ENCODE measurements around the gene MEGF8. TPM values are rescaled to one million over a fixed set of nuclear protein-coding genes. Genes with fewer than 3 reads are reported as not detected.

Gene MEGF8
- polyA plus RNA-seq, 4 donors = 32.5 to 48.3 (median 35.7) TPM

DNA sequence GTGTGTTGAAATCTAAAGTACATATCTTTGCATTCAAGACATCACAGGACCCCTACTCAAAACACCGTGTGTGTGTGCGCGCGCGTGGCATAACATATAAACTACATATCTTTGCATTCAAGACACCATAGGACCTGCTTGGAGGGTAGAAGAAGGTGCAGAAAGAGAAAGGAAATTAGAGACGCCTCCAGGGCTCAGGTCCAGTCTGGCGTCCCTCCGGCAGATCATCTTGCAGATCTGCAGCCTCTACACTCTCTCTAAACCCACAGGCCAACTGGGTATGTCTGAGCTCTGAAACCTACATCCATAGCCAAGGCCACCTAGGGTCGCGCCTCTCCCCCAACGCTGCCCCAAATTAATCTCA is 22.4 kb upstream of the MEGF8 start:
- no peak for DNase-seq (ENCODE audit: low read depth in 4 of 4, low spot score in 3 of 4)

GRCh38 chr19:42303876-42304275 is 21.6 kb upstream of the MEGF8 start:
- no peak for DNase-seq (ENCODE audit: low read depth in 4 of 4, low spot score in 3 of 4)

- no peak for DNase-seq (ENCODE audit: low read depth in 4 of 4, low spot score in 3 of 4)
Measured at GRCh38 chr19:42306646-42307045, 18.8 kb upstream of the MEGF8 start.

DNA sequence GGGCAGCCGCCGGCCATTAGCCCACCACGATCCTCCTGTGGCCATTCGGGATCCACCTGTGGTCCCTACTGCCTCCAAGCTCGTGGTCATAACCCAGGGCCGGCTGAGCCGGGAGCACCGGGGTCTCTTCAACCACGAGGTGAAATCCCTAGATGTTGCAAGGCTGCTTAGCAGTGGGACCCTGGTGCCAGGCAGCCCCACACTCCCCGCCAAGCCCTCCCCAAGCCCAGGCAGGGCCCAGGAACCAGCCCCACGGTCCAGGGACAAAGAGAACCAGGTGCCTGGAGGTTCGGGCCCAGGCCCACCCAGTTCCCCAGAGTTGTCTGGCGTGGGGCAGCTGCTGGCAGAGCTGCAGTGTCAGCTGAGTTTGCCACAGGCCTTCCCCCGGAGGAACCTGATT is 15.7 kb upstream of the MEGF8 start:
- DNase-seq (ENCODE audit: low read depth in 4 of 4, low spot score in 3 of 4) = no peak

GRCh38 chr19:42311657-42312056 is 13.8 kb upstream of the MEGF8 start:
- no peak for DNase-seq (ENCODE audit: low read depth in 4 of 4, low spot score in 3 of 4)

- DNase-seq (ENCODE audit: low read depth in 4 of 4, low spot score in 3 of 4) = no peak
Measured at GRCh38 chr19:42312370-42312769, 13.1 kb upstream of the MEGF8 start.

DNA sequence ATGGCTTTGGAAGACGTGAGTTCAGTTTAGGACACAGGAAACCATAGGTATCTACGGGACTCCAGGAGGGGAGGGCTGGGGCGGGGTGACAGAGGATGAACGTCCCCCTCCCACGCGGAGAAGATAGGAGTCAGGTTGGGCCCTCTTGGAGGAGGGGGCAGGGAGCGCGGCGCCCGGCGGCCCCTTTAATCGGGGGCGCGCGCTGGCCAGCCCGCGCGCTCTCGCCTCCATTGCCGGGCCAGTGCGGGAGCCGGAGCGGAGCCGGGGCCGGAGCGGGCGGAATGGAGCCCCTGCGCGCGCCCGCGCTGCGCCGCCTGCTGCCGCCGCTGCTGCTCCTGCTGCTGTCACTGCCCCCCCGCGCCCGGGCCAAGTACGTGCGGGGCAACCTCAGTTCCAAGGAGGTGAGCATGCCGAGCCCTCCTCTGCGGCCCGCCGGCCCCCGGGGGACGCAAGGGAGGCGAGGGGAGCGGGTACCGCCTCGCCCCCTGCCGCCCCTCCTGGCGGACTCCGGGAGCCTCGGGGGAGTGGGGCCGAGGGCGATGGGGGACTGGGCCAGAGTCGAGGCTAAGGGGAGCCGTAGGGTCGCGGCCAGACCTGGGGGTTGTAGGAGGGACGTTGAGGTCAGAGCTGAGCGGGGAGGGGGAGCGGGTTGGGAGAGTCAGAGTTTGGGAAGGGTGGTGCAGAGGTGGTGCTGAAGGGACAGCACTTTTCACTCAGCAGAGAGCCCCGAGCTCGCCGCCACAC is 12.2 kb upstream of the MEGF8 start, which contains the start of gene TMEM145:
Gene TMEM145 (plus strand): TSS at position 214 of the 744 bp plus-strand sequence. CDS start 68 bp downstream, at position 282.
- DNase-seq (ENCODE audit: low read depth in 4 of 4, low spot score in 3 of 4) = no peak

- no peak for DNase-seq (ENCODE audit: low read depth in 4 of 4, low spot score in 3 of 4)
Measured at GRCh38 chr19:42313840-42314755, 11.3 kb upstream of the MEGF8 start.

DNA sequence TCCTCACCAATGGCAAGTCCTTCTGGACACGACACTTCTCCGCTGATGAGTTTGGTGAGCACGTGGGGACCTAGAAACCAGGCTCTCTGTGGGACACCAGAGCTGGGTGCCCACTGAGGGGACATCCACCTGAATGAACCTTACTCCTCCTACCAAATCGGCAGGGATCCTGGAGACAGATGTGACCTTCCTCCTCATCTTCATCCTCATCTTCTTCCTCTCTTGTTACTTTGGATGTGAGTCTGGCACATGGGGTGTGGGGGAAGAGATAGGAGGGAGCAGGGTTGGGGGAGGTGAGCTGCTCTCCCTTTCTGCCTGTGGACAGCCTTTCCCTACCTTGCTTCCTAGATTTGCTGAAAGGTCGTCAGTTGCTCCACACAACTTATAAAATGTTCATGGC is 10.4 kb upstream of the MEGF8 start:
- no peak for DNase-seq (ENCODE audit: low read depth in 4 of 4, low spot score in 3 of 4)

DNA sequence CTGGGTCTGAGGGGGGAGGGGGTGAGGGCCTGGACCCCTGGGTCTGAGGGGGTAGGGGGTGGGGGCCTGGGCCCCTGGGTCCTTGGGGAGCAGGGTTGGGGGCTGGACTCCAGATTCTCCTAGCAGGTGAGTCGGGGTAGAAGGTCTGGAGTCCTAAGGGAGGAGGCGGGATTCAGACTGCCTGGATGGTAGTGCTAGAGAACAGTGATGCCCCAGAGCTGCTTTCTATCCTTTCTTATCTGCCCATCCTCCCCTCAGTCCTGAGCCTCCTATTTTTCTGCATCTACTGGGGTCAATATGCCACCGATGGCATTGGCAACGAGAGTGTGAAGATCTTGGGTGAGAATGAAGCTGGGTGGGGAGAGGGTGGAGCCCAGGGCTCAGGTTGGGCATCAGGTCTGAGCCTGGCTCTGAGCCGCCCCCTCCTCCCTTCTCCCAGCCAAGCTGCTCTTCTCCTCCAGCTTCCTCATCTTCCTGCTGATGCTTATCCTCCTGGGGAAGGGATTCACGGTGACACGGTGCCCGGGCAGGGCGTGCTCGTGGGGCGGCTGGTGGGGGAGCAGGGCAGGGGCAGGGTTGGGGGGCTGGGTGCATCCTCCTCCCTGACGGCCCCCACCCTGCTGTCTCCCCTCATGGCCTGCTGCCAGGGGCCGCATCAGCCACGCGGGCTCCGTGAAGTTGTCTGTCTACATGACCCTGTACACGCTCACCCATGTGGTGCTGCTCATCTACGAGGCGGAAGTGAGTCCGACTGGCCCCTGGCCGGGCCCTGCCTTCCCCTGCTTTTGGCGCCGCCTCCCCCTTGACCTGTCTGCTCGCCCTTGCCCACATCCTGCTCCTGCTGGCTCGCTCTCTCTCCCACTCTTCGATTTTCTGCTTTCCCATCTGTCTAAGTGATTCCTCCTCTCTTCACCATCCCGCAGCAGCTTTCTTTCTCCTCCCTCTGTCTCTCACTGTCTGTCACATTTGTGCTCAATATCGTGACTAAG is 8.9 kb upstream of the MEGF8 start:
- DNase-seq (ENCODE audit: low read depth in 4 of 4, low spot score in 3 of 4) = no peak

DNA sequence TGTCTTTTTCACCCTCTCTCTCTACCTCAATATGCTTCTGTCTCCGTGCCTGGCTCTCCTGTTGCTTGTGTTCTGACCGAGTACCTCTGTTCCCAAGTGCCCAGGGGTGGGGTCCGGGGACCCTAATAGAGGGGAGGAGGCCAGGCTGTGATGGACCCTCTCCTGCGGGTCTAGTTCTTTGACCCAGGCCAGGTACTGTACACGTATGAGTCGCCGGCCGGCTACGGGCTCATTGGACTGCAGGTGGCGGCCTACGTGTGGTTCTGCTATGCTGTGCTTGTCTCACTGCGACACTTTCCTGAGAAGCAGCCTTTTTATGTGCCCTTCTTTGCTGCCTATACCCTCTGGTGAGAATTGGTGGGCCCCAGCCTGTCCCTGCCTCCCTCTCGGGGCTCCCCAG is 7.9 kb upstream of the MEGF8 start:
- no peak for DNase-seq (ENCODE audit: low read depth in 4 of 4, low spot score in 3 of 4)

DNA sequence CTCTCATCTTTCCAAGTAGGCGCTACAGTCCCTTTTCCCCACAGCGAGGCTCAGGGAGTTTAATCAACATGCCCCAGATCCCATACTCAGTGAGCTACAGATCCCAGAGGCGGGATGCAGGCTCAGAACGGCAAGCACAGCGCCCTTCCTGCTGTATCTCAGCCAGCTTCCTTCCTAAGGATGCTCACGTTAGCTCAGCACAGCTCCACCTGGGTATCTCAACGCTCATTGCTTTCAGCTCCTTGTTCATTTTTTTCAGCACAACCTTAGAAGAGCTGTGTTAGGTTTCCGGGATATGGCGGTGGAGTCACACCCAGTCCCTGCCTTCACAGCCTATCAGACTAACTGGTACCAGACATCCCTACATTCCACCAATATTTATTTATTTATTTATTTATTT is 3.1 kb upstream of the MEGF8 start:
- DNase-seq (ENCODE audit: low read depth in 4 of 4, low spot score in 3 of 4) = no peak

DNA sequence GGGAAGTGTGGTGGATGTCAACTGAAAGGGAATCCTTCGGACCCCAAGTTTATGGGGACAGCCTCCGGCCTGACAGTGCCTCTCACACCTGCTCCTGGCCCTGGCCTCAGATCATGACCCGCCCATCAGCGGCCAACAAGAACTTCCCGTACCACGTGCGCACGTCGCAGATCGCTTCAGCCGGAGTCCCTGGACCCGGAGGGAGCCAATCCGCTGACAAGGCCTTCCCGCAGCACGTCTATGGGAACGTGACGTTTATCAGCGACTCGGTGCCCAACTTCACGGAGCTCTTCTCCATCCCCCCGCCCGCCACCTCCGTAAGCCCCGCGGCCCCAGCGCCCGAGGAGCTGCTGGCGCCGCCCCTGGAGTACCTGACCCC is 2.0 kb upstream of the MEGF8 start:
- DNase-seq (ENCODE audit: low read depth in 4 of 4, low spot score in 3 of 4) = no peak

GRCh38 chr19:42323852-42324654 is 1.4 kb upstream of the MEGF8 start:
- DNase-seq (ENCODE audit: low read depth in 4 of 4, low spot score in 3 of 4) = no peak

DNA sequence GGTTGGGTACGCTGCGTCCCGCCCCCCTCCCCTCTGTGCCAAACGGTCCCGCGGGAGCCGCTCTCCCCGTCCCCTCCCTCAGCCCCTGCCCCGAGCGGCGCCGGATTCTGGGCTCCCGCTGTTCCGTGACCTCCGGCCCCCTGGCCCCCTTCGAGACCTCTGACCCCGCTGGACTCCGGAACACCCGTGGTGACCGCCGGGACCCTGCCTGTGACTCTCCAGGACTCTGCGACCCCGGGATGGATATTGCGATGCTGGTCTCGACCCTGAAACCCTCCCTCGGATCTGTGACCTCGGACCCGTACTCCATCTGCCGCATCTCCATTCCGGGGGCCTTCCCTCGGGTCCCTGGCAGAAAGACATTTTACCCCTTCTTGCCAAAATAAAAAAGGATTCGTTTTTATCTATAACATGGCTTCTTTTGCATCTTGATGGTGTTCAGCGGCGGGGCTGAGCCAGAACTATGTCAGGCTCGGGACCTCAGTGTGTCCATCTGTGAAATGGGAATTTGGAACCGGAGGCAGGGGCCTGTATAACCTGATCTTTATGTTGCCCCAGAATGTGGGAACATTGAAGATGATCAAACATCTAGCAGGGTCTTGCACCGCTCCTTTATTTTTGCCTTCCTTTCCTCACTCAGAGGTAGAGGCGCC is 654 bp upstream of the MEGF8 start:
- DNase-seq (ENCODE audit: low read depth in 4 of 4, low spot score in 3 of 4) = no peak

DNA sequence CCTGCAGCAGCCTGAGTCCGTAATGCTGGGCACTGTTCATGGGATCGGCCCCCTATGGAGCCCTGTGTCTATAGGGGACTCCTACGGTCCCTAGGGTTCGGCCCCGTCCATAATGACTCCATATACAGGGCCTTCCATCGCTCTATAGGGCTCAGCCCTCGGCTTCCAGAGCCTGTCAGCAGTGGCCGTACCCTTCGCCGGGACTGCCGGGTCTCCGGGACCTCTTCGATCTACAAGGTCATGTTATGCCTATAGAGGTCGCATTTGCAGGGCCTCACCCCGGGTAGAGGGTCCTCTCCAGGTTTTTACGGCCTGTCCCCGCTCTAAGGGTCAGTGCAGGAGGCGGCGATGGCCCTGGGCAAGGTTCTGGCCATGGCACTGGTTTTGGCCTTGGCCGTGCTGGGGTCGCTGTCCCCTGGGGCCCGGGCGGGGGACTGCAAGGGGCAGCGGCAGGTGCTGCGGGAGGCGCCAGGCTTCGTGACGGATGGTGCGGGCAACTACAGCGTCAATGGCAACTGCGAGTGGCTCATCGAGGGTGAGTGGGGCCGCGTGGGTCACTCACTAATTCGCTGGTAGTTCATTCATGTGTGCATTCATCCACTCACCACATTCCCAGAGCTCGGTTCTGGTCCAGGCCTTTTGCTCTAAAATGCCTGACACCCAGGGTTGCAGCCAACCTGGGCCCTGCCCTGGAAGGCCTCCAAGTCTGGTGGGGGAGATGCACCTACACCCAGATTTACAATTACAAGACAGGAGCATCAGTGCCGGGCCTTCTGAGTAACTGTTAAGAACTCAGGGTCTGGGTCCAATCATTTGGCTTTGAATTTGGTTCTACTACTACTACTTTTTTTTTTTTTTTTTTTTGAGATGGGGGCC is 699 bp downstream of the MEGF8 start:
- DNase-seq (ENCODE audit: low read depth in 4 of 4, low spot score in 3 of 4) = no peak

DNA sequence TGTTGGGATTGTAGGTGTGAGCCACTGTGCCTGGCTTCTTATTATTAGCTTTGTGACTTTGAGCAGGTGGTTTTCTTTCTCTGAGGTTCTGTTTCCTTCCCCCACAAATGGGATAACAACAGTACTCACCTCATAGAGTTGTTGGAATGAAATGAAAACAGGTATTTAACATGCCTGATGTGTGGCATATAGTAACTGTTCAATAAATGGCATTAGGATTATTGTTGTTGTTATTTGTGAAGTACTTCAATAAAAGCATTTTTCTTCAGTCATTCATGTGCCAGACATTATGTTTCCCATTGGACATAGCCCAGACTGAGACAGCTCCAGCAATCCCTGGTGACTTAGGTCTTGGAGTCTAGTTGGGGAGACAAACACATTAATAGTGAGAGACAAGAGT is 1.5 kb downstream of the MEGF8 start:
- DNase-seq (ENCODE audit: low read depth in 4 of 4, low spot score in 3 of 4) = no peak

GRCh38 chr19:42327381-42327780 is 1.9 kb downstream of the MEGF8 start:
- DNase-seq (ENCODE audit: low read depth in 4 of 4, low spot score in 3 of 4) = no peak
